GM20000 (cell line): ENCODE data around the gene PRMT9.
A peak's percentile ranks its signal among the peaks of the same experiment; 100 is the strongest.

Experiments used
- DNase-seq: peaks from one replicate; pipeline ENCODE4 v3.0.0; 2012; ENCODE audit warnings: low spot score
- TF ChIP-seq, protein P1 (sequence below): IDR thresholded peaks from 2 replicates; pipeline ENCODE4 v1.5.1; 2012; ENCODE audit warnings: mild to moderate bottlenecking, control low read depth; ENCODE audit errors: extremely low read depth, missing control alignments

The PRMT9 gene

DNA sequence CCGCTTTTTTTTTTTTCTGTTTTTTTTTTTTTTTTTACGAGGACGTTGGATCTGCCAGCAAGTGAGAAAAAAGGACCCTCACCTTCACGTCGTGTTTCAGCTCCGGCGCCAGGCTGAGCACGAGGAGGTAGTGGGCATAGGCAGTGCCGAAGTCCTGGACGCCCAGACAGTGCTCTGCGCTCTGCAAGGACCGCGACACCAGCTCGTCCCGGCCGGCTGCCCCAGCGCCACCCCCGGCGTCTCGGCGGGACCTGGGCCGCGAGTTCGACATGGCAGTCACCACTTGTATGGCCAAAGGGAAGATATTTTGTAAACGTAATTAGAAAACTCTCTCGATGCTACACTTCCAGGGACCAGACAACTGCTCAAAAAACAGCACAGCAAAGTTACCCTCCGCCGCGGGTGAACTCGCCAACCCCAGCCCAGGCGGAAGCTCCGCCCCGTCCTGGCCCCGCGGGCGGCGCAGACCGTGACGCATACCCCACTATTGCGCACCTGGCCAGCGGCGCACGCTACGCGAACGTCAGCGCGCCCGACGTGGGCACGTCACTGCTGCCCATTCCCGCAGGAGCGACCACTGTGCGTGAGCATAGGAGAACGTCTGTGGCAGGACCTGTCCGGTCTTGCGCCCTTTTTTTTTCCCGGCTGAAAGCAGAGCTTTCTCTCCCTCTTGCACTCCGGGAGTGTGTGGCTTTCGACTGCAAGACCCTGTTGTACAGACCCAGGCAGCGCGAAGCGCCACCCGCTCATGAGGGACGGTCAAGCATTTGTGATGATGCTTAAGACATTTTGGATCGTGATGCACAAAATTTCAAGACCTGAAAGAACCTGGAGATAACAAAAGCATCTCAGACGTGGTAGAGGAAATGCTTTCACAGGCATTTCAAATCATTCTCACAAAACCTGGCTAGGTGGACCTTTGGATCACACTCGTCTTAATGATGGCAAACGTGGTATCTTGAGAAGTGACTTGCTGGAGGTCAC is at the start of gene PRMT9:
Gene PRMT9, minus strand, starts transcription at position 447 of the 984 bp plus-strand sequence. Its CDS starts 176 bp downstream, at position 271.
- DNase-seq, result peak; percentile 95
- TF ChIP-seq, protein P1, sequence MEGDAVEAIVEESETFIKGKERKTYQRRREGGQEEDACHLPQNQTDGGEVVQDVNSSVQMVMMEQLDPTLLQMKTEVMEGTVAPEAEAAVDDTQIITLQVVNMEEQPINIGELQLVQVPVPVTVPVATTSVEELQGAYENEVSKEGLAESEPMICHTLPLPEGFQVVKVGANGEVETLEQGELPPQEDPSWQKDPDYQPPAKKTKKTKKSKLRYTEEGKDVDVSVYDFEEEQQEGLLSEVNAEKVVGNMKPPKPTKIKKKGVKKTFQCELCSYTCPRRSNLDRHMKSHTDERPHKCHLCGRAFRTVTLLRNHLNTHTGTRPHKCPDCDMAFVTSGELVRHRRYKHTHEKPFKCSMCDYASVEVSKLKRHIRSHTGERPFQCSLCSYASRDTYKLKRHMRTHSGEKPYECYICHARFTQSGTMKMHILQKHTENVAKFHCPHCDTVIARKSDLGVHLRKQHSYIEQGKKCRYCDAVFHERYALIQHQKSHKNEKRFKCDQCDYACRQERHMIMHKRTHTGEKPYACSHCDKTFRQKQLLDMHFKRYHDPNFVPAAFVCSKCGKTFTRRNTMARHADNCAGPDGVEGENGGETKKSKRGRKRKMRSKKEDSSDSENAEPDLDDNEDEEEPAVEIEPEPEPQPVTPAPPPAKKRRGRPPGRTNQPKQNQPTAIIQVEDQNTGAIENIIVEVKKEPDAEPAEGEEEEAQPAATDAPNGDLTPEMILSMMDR, result no peak

GRCh38 chr4:147732518-147733235 is 48.7 kb upstream of the PRMT9 start:
- DNase-seq, result peak; percentile 34
- TF ChIP-seq, protein P1, result no peak

GRCh38 chr4:147731580-147732517 is 47.9 kb upstream of the PRMT9 start, which contains the start of gene ARHGAP10:
ARHGAP10 (plus strand) TSS chr4:147732088; CDS start chr4:147732302, 214 bp downstream.
- peak; percentile 84 for DNase-seq
- TF ChIP-seq, protein P1, result no peak

- TF ChIP-seq, protein P1, result no peak
- DNase-seq, result no peak
These were observed 46.4 kb upstream of the PRMT9 start for GRCh38 chr4:147730333-147730732.

GRCh38 chr4:147727476-147728028 is 43.6 kb upstream of the PRMT9 start:
- DNase-seq, result no peak
- TF ChIP-seq, protein P1, result no peak

- TF ChIP-seq, protein P1, result no peak
- no peak for DNase-seq
These were observed 41.7 kb upstream of the PRMT9 start for GRCh38 chr4:147725673-147726072.
